Measurements from ENCODE around the gene HPN.
"Not testable (repeated sequence)": the region's sequence is repeated elsewhere in the genome, so short reads cannot be mapped to it uniquely, and the experiment has no call there.

The HPN gene

GRCh38 chr19:35088131-35088913 is 46.8 kb downstream of the HPN start:
- no peak for DNase-seq

- DNase-seq: no peak
These were observed 48.0 kb downstream of the HPN start for GRCh38 chr19:35089554-35089953.

- DNase-seq: no peak
These were observed 48.6 kb downstream of the HPN start for GRCh38 chr19:35090160-35090505.

GRCh38 chr19:35090506-35091214 is 49.1 kb downstream of the HPN start:
- DNase-seq: no peak

- DNase-seq: no peak
These were observed 51.9 kb downstream of the HPN start for GRCh38 chr19:35093430-35093829.

GRCh38 chr19:35093941-35094647 is 52.6 kb downstream of the HPN start:
- no peak for DNase-seq

GRCh38 chr19:35094656-35095055 is 53.1 kb downstream of the HPN start:
- DNase-seq: no peak

- no peak for DNase-seq
These were observed 54.3 kb downstream of the HPN start for GRCh38 chr19:35095667-35096368.

- no peak for DNase-seq
These were observed 57.0 kb downstream of the HPN start for GRCh38 chr19:35098413-35099049.

GRCh38 chr19:35099155-35099896 is 57.8 kb downstream of the HPN start:
- no peak for DNase-seq

GRCh38 chr19:35099897-35100275 is 58.4 kb downstream of the HPN start:
- no peak for DNase-seq

GRCh38 chr19:35100588-35101533 is 59.3 kb downstream of the HPN start:
- DNase-seq: no peak

GRCh38 chr19:35101949-35102348 is 60.4 kb downstream of the HPN start:
- DNase-seq: not testable (repeated sequence)

GRCh38 chr19:35103614-35104013 is 62.1 kb downstream of the HPN start:
- not testable (repeated sequence) for DNase-seq

- no peak for DNase-seq
These were observed 62.8 kb downstream of the HPN start for GRCh38 chr19:35104361-35104760.

GRCh38 chr19:35105047-35105410 is 63.5 kb downstream of the HPN start:
- no peak for DNase-seq

- DNase-seq: no peak
These were observed 64.1 kb downstream of the HPN start for GRCh38 chr19:35105411-35106290.

GRCh38 chr19:35106291-35106583 is 64.7 kb downstream of the HPN start:
- DNase-seq: no peak

GRCh38 chr19:35106898-35107541 is 65.5 kb downstream of the HPN start:
- no peak for DNase-seq

- DNase-seq: no peak
These were observed 66.0 kb downstream of the HPN start for GRCh38 chr19:35107545-35107944.
